Fibroblast of mammary gland (primary cell): ENCODE measurements around the gene TFF2.

Experiments used
- DNase-seq: peaks from one replicate; pipeline ENCODE4 v3.0.0-alpha.2; 2010; ENCODE audit warnings: low read depth
- H3K4me3 ChIP-seq: 2 replicates; pipeline ENCODE4 v1.5.1; 2011; ENCODE audit warnings: low read depth, mild to moderate bottlenecking, low read length, moderate library complexity; ENCODE audit not compliant: control insufficient read depth
- TF ChIP-seq, protein P1 (sequence below): conservative IDR thresholded peaks from 2 replicates; pipeline ENCODE4 v1.5.1; 2011; ENCODE audit warnings: low read depth, low read length, inconsistent platforms; ENCODE audit not compliant: control insufficient read depth, insufficient read depth

TFF2 gene

DNA sequence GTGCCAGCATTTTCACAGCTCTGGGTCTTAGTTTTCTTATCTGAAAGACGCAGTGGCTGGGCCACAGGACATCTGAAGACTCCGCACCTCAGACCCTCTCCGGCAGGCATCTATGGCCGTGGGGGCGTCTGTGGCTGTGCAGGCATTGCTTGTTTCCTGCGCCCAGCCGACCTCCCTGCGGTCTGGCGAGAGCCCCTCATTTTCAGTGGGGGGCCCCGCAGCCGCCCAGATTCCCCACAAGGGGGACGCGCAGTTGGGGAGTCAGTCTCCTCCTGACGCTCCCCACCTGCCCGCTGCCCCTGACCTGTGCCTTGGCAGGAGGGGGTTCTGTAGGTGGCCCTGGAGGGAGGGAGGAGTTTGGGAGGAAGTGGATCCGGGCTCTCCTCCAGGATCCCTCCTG is 19.0 kb upstream of the TFF2 start:
- H3K4me3 ChIP-seq = no peak overlapping the region
- TF ChIP-seq, protein P1, sequence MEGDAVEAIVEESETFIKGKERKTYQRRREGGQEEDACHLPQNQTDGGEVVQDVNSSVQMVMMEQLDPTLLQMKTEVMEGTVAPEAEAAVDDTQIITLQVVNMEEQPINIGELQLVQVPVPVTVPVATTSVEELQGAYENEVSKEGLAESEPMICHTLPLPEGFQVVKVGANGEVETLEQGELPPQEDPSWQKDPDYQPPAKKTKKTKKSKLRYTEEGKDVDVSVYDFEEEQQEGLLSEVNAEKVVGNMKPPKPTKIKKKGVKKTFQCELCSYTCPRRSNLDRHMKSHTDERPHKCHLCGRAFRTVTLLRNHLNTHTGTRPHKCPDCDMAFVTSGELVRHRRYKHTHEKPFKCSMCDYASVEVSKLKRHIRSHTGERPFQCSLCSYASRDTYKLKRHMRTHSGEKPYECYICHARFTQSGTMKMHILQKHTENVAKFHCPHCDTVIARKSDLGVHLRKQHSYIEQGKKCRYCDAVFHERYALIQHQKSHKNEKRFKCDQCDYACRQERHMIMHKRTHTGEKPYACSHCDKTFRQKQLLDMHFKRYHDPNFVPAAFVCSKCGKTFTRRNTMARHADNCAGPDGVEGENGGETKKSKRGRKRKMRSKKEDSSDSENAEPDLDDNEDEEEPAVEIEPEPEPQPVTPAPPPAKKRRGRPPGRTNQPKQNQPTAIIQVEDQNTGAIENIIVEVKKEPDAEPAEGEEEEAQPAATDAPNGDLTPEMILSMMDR = no peak
- no peak for DNase-seq

DNA sequence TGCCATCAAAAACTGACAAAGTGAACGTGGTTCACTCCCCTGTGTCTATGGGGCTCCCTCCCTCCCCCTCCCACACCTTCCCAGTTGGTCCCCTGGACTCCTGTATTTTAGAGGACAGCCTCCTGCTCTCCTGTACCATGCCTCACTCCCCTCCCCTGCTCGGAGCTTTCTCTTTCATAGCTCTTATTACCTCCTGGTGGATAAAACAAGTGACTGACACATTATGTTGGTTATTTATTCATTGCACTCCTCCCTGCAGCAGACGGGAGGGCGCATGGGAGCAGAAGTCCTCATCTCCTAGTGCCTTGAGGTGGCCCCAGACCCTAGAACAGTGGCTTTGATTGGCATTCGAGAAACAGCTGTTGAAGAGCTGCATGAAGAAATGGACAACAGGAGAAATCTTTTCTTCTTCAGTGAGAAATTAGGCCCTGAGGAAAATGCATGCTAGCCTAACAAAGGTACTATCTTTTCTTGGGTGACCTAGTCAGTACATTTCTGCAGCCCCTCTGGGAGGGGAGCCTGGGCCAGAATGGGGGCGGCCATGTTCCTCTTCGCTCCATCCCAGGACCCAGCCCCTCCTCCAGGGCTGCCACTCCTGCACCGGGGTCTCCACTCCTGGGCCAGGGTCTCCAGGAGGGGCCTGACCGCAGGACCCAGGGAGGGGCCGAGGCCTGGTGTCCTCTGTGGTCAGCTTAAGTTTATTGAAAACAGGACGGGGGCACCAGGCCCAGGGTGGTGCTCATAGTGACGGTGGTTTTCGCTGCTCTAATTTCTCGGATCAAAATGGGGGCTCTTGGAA is 16.8 kb upstream of the TFF2 start:
- TF ChIP-seq, protein P1 = no peak
- H3K4me3 ChIP-seq = no peak overlapping the region

DNA sequence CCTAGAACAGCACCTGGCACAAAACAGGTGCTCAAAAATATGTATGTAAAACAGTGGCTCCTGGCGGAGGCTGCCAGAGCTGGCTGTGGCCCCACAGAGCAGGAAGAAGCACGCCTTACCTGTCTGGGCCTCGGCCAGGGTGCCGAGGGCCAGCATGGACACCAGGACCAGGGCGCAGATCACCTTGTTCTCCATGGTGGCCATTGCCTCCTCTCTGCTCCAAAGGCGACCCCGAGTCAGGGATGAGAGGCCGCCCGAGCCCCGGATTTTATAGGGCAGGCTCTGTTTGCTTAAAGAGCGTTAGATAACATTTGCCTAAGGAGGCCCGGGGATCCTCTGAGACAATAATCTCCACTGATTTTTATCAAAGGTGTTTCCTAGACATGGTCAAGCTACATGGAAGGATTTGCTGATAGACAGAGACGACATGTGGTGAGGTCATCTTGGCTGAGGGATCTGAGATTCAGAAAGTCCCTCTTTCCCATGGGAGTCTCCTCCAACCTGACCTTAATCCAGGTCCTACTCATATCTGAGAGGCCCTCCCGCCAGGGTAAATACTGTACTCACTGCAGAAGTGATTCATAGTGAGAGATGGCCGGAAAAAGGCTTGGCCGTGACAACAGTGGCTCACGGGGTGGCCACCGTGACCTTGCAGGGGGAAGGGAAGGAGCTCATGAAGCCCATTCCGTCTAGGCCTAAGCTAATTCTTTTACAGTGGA is 15.7 kb upstream of the TFF2 start, which contains the start of gene TFF1:
Gene TFF1, minus strand, starts transcription at position 244 of the 719 bp plus-strand sequence. Its CDS starts 40 bp downstream, at position 204.
- H3K4me3 ChIP-seq = no peak within 1 kb of the TSS
- TF ChIP-seq, protein P1 = no peak
- no peak for DNase-seq

More for the DNA sequence above, 16.8 kb upstream of the TFF2 start:
- DNase-seq = no peak

DNA sequence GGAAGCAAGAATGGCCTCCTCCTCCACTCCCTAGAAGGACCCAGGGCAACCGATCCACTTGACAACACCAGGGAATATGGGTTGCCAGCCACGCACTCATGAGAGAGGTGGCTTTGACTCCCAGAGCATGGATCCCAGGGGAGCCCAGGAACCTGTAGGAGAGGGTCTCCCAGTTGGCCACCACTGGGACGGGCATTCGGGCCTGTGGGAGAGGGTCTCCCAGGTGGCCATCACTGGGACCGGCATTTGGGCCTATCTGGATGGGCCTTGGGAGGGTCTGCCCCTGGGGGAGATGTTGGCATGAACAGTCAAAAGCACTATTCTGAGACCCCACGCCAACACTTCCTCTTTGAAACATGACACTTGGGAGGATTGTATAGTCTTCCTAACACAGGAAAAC is 15.0 kb upstream of the TFF2 start:
- DNase-seq = no peak
- H3K4me3 ChIP-seq = no peak overlapping the region
- TF ChIP-seq, protein P1 = no peak

DNA sequence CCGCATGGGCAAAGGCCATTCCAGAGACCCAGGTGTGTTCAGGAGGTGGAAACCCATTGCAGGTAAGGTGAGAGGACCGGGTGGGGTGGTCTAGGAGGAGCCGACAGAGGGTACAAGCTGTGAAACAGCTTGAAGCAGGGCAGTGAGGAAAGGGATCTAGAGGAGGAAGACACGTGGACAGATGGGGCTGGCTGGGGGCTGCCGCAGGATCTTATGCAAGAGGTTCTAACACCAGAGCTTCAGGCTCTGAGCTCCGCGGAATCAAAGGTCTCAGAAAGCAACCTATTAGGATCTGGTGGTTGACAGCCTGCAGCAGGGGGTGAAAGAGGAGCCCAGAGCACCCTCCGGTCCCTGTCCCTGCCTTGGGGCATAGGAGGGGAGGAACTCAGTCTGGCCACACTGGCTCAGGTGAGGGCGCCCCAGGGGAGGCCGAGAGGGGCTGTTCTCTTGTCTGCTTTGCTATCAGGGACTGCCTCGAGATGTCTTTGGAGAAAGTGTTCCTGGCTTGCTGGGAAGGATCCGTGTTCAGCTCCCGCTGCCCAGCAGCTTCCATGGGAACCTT is 13.6 kb upstream of the TFF2 start:
- TF ChIP-seq, protein P1 = no peak
- no peak overlapping the region for H3K4me3 ChIP-seq
- no peak for DNase-seq

DNA sequence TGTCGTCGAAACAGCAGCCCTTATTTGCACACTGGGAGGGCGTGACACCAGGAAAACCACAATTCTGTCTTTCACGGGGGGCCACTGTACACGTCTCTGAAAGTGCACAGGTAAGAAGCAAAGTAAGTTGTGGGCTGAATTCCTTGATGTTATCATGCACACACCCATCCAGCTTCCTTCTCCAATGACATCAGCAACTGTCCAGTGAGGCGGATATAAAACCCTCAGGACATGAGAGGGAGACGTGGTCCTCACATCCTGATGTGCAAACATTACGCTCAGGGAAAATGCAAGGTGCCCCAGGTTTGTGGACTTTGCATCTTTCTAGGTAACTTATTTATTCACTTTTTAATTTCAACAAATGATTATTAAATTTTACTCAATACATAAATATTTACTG is 12.5 kb upstream of the TFF2 start:
- H3K4me3 ChIP-seq = no peak overlapping the region
- no peak for DNase-seq
- TF ChIP-seq, protein P1 = no peak
